HepG2 (cell line): Measurements from ENCODE around the gene MAP3K5.

Experiments used
- EZH2 ChIP-seq: conservative IDR thresholded peaks from 2 replicates; pipeline ENCODE4 v1.6.1; 2012; ENCODE audit warnings: mild to moderate bottlenecking, low read depth, low read length, moderate library complexity
- MAFG ChIP-seq: sonication (generic); formaldehyde crosslinking; IDR thresholded peaks from 2 replicates; pipeline ENCODE4 v1.5.1; 2020; ENCODE audit warnings: mild to moderate bottlenecking, missing genetic modification reagents
- PHF8 ChIP-seq: sonication (generic); formaldehyde crosslinking; IDR thresholded peaks from 2 replicates; pipeline ENCODE4 v1.5.0; 2020; ENCODE audit warnings: missing genetic modification reagents
- POLR2G ChIP-seq: fragments of 200-400 bp; formaldehyde crosslinking; IDR thresholded peaks from 2 replicates; pipeline ENCODE4 v1.6.1; 2018; ENCODE audit warnings: mild to moderate bottlenecking, low read depth, low read length, moderate library complexity
- RFX5 ChIP-seq: IDR thresholded peaks from 2 replicates; pipeline ENCODE4 v1.6.1; 2011; ENCODE audit warnings: low read depth, low read length, improper control_type of control experiment
- SIN3B ChIP-seq: fragments of 150-350 bp; IDR thresholded peaks from 2 replicates; pipeline ENCODE4 v1.6.1; 2014; ENCODE audit warnings: low read length
- ZNF44 ChIP-seq: sonication (generic); formaldehyde crosslinking; IDR thresholded peaks from 2 replicates; pipeline ENCODE4 v1.5.1; 2020; ENCODE audit warnings: mild to moderate bottlenecking, missing genetic modification reagents
- ZNF496 ChIP-seq: sonication (generic); formaldehyde crosslinking; IDR thresholded peaks from 2 replicates; pipeline ENCODE4 v1.8.1; 2023; ENCODE audit warnings: mild to moderate bottlenecking, moderate library complexity, missing genetic modification reagents; ENCODE audit not compliant: insufficient replicate concordance
- TF ChIP-seq, protein P1 (sequence below): sonication (generic); formaldehyde crosslinking; IDR thresholded peaks from 2 replicates; pipeline ENCODE4 v1.4.0; 2020; ENCODE audit warnings: missing genetic modification reagents
- TF ChIP-seq, protein P2 (sequence below): sonication (generic); formaldehyde crosslinking; IDR thresholded peaks from 2 replicates; pipeline ENCODE4 v1.9.0; 2021; ENCODE audit warnings: missing genetic modification reagents, borderline replicate concordance
- TF ChIP-seq, protein P3 (sequence below): sonication (generic); formaldehyde crosslinking; IDR thresholded peaks from 2 replicates; pipeline ENCODE4 v1.5.0; 2020; ENCODE audit warnings: mild to moderate bottlenecking, missing genetic modification reagents, moderate library complexity

DNA sequence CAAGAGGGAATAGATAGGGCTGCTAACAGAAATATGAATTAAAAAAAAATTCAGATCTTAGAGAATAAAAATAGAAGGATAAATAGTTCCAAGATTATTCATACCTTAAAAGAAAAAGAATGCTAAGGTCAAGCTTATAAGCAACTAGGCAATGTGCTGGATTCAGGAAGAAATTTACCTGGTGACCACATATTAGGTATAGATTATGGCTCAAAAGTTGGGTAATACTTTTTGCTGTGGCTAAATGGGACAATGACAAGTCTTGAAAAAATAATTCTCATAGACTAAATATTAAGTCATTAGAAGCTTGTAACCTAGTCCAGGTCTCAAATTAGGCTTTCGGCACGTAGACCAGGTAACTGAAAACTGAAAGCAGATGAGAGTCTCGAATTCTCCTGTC is 17.2 kb downstream of the MAP3K5 start:
- no peak for TF ChIP-seq ZNF496 (CRISPR knock-in tag)
- TF ChIP-seq SIN3B = no peak
- no peak for TF ChIP-seq MAFG
- TF ChIP-seq, protein P1, sequence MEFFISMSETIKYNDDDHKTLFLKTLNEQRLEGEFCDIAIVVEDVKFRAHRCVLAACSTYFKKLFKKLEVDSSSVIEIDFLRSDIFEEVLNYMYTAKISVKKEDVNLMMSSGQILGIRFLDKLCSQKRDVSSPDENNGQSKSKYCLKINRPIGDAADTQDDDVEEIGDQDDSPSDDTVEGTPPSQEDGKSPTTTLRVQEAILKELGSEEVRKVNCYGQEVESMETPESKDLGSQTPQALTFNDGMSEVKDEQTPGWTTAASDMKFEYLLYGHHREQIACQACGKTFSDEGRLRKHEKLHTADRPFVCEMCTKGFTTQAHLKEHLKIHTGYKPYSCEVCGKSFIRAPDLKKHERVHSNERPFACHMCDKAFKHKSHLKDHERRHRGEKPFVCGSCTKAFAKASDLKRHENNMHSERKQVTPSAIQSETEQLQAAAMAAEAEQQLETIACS = no peak
- no peak for TF ChIP-seq RFX5
- no peak for TF ChIP-seq EZH2
- TF ChIP-seq ZNF44 (CRISPR knock-in tag) = no peak
- TF ChIP-seq, protein P2, sequence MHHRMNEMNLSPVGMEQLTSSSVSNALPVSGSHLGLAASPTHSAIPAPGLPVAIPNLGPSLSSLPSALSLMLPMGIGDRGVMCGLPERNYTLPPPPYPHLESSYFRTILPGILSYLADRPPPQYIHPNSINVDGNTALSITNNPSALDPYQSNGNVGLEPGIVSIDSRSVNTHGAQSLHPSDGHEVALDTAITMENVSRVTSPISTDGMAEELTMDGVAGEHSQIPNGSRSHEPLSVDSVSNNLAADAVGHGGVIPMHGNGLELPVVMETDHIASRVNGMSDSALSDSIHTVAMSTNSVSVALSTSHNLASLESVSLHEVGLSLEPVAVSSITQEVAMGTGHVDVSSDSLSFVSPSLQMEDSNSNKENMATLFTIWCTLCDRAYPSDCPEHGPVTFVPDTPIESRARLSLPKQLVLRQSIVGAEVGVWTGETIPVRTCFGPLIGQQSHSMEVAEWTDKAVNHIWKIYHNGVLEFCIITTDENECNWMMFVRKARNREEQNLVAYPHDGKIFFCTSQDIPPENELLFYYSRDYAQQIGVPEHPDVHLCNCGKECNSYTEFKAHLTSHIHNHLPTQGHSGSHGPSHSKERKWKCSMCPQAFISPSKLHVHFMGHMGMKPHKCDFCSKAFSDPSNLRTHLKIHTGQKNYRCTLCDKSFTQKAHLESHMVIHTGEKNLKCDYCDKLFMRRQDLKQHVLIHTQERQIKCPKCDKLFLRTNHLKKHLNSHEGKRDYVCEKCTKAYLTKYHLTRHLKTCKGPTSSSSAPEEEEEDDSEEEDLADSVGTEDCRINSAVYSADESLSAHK (CRISPR knock-in tag) = no peak
- TF ChIP-seq, protein P3, sequence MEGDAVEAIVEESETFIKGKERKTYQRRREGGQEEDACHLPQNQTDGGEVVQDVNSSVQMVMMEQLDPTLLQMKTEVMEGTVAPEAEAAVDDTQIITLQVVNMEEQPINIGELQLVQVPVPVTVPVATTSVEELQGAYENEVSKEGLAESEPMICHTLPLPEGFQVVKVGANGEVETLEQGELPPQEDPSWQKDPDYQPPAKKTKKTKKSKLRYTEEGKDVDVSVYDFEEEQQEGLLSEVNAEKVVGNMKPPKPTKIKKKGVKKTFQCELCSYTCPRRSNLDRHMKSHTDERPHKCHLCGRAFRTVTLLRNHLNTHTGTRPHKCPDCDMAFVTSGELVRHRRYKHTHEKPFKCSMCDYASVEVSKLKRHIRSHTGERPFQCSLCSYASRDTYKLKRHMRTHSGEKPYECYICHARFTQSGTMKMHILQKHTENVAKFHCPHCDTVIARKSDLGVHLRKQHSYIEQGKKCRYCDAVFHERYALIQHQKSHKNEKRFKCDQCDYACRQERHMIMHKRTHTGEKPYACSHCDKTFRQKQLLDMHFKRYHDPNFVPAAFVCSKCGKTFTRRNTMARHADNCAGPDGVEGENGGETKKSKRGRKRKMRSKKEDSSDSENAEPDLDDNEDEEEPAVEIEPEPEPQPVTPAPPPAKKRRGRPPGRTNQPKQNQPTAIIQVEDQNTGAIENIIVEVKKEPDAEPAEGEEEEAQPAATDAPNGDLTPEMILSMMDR = no peak
- no peak for TF ChIP-seq POLR2G
- TF ChIP-seq PHF8 (CRISPR knock-in tag) = no peak
